Endodermal cell (in vitro differentiated cells): ENCODE data around the gene SRRD. TPM values are rescaled to one million over a fixed set of nuclear protein-coding genes. Genes with fewer than 3 reads are reported as not detected.

Experiments used
- DNase-seq: peaks from one replicate; pipeline ENCODE4 v3.0.0-alpha.2; 2017
- H3K27ac ChIP-seq: 2 replicates; pipeline ENCODE4 v1.5.1; 2013; ENCODE audit warnings: mild to moderate bottlenecking, low read depth, low read length, moderate library complexity
- H3K27me3 ChIP-seq: 2 replicates; pipeline ENCODE4 v1.6.1; 2013; ENCODE audit warnings: mild to moderate bottlenecking, low read length, moderate library complexity; ENCODE audit not compliant: insufficient read depth, control insufficient read depth, poor library complexity, severe bottlenecking
- H3K36me3 ChIP-seq: 2 replicates; pipeline ENCODE4 v1.7.0; 2013; ENCODE audit warnings: mild to moderate bottlenecking, low read length, moderate library complexity; ENCODE audit not compliant: control insufficient read depth, insufficient read depth
- H3K4me1 ChIP-seq: one replicate; pipeline ENCODE4 v1.7.0; 2013; ENCODE audit warnings: low read length; ENCODE audit not compliant: control insufficient read depth, insufficient read depth
- H3K4me3 ChIP-seq: 2 replicates; pipeline ENCODE4 v1.5.1; 2013; ENCODE audit warnings: mild to moderate bottlenecking, low read length, moderate library complexity
- H3K9ac ChIP-seq: 2 replicates; pipeline ENCODE4 v1.6.1; 2013; ENCODE audit warnings: mild to moderate bottlenecking, low read length, moderate library complexity; ENCODE audit not compliant: poor library complexity, severe bottlenecking; ENCODE audit errors: extremely low read depth
- H3K9me3 ChIP-seq: 2 replicates; pipeline ENCODE4 v1.6.1; 2013; ENCODE audit warnings: mild to moderate bottlenecking, low read length, moderate library complexity; ENCODE audit not compliant: control insufficient read depth
- H3K27ac Mint-ChIP-seq: 2 replicates; pipeline ENCODE4 v1.8.0; 2020; ENCODE audit warnings: mixed read lengths
- H3K27me3 Mint-ChIP-seq: 2 replicates; pipeline ENCODE4 v1.8.0; 2021; ENCODE audit warnings: mild to moderate bottlenecking, mixed read lengths; ENCODE audit not compliant: insufficient read depth
- H3K36me3 Mint-ChIP-seq: 2 replicates; pipeline ENCODE4 v1.8.0; 2020; ENCODE audit warnings: low read depth, mixed read lengths
- H3K4me1 Mint-ChIP-seq: 2 replicates; pipeline ENCODE4 v1.8.0; 2020; ENCODE audit warnings: mixed read lengths
- H3K4me3 Mint-ChIP-seq: 2 replicates; pipeline ENCODE4 v1.8.0; 2020; ENCODE audit warnings: mild to moderate bottlenecking, moderate library complexity, mixed read lengths
- H3K9me3 Mint-ChIP-seq: 2 replicates; pipeline ENCODE4 v1.8.0; 2020; ENCODE audit warnings: mild to moderate bottlenecking, mixed read lengths
- WGBS, 2 experiments: methylation state at CpG; one replicate each; pipeline versions ENCODE4 v1.1.5 to v1.1.7; 2013; ENCODE audit warnings: missing lambda C conversion rate in 2 of 2, mixed read lengths in 1 of 2; ENCODE audit not compliant: insufficient coverage in 1 of 2, insufficient read length in 1 of 2; 5-methylcytosine and 5-hydroxymethylcytosine counted together
- total RNA-seq, 2 donors: library from RNA; stranded (reverse); fragmentation: NEBNext Ultra II Directional in 1 of 2; extraction: Animal tissue kit (Norgen Biotek cat#: 25700) in 1 of 2; gene quantifications; 2 replicates in 1 of 2; 3 replicates in 1 of 2; pipeline ENCODE4 v1.2.1, GENCODE V29; 2021
- TF ChIP-seq, protein P1 (sequence below): fragments of 200-600 bp; sonication (generic); conservative IDR thresholded peaks from 2 replicates; pipeline ENCODE4 v1.5.0; 2021; ENCODE audit warnings: antibody characterized with exemption, mild to moderate bottlenecking

SRRD gene
- total RNA-seq, 2 donors from 2014 or later: 27.4 to 30.0 TPM

DNA sequence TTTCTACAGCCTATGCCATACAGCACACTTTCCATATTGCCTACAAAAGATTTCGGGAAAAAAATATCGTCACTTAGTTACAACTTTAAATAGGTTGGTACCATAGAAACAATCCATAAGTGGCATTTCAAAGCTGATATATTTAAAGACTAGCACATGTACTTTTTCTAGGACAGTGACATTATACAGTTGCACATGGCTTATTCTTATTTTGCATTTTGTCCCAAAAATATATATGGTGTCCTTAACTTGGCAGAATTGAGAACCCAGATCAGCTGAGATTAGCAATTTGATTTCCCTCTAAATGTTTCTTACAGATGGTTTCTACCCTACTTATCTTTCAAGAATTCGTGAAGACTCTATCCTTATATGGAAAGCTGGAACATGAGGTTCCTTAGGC is 32.3 kb downstream of the SRRD start:
- no peak overlapping the region for H3K4me3 ChIP-seq
- no peak for DNase-seq
- H3K27me3 ChIP-seq: no peaks in the 10 kb centered on the region
- H3K4me3 Mint-ChIP-seq: no peak overlapping the region
- H3K4me1 Mint-ChIP-seq: peaks cover 20% of the 10 kb centered on the region
- WGBS, 2 experiments: 90 to 97% methylated on average over 3 of the region's 3 CpGs
- no peaks in the 10 kb centered on the region for H3K9me3 ChIP-seq
- H3K4me1 ChIP-seq: no peaks in the 10 kb centered on the region
- no peak overlapping the region for H3K27ac Mint-ChIP-seq
- no peak overlapping the region for H3K27ac ChIP-seq
- H3K9me3 Mint-ChIP-seq: no peaks in the 10 kb centered on the region
- H3K27me3 Mint-ChIP-seq: no peaks in the 10 kb centered on the region
- no peaks in the 10 kb centered on the region for H3K36me3 Mint-ChIP-seq
- no peak overlapping the region for H3K9ac ChIP-seq
- no peaks in the 10 kb centered on the region for H3K36me3 ChIP-seq
- TF ChIP-seq, protein P1, sequence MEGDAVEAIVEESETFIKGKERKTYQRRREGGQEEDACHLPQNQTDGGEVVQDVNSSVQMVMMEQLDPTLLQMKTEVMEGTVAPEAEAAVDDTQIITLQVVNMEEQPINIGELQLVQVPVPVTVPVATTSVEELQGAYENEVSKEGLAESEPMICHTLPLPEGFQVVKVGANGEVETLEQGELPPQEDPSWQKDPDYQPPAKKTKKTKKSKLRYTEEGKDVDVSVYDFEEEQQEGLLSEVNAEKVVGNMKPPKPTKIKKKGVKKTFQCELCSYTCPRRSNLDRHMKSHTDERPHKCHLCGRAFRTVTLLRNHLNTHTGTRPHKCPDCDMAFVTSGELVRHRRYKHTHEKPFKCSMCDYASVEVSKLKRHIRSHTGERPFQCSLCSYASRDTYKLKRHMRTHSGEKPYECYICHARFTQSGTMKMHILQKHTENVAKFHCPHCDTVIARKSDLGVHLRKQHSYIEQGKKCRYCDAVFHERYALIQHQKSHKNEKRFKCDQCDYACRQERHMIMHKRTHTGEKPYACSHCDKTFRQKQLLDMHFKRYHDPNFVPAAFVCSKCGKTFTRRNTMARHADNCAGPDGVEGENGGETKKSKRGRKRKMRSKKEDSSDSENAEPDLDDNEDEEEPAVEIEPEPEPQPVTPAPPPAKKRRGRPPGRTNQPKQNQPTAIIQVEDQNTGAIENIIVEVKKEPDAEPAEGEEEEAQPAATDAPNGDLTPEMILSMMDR: no peak

DNA sequence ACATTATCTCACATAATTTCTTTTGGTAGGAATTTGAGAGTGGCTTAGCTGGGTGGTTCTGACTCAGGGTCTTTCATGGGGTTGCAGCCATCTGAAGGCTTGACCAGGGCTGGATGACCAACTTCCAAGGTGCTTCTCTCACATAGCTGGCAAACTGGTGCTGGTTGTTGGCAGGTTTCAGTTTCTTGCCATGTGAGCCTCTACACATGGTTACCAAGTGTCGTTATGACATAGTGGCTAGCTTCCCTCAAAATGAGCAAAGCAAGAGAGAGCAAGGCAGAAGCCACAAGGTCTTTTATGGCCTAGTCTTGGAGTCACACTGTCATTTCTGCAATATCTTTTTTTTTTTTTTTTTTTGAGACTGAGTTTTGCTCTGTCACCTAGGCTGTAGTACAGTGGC is 32.8 kb downstream of the SRRD start:
- no peak overlapping the region for H3K4me3 Mint-ChIP-seq
- no peaks in the 10 kb centered on the region for H3K36me3 Mint-ChIP-seq
- no peaks in the 10 kb centered on the region for H3K27me3 Mint-ChIP-seq
- Histone ChIP-seq H3K27me3 (no peaks in the 10 kb centered on the region), H3K9ac (no peak overlapping the region), H3K36me3 (no peaks in the 10 kb centered on the region), H3K4me3 (no peak overlapping the region), H3K9me3 (no peaks in the 10 kb centered on the region), H3K27ac (no peak overlapping the region), H3K4me1 (no peaks in the 10 kb centered on the region)
- peaks cover 14% of the 10 kb centered on the region for H3K4me1 Mint-ChIP-seq
- H3K9me3 Mint-ChIP-seq: no peaks in the 10 kb centered on the region
- no peak overlapping the region for H3K27ac Mint-ChIP-seq
- TF ChIP-seq, protein P1: no peak
- no peak for DNase-seq
- 85 to 100% methylated on average over 1 of the region's 1 CpG for WGBS, 2 experiments

DNA sequence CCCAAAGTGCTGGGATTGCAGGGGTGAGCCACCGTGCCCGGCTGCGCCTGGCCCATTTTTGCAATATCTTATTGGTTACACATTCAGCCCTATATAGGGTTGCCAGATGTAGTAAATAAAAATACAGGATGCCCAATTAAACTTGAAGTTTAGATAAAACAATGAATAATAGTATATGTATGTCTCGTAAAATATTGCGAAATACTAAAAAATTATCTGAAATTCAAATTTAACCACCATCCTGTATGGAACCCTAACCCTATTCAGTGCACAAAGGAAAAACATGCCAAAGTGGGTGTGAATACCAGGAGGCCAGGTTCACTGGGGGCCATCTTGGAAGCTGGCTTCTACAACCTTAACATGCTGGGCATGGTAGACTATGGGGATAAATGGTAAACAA is 33.8 kb downstream of the SRRD start:
- no peaks in the 10 kb centered on the region for H3K36me3 ChIP-seq
- H3K9me3 Mint-ChIP-seq: no peaks in the 10 kb centered on the region
- peaks cover 10% of the 10 kb centered on the region for H3K4me1 Mint-ChIP-seq
- no peaks in the 10 kb centered on the region for H3K4me1 ChIP-seq
- no peak for DNase-seq
- no peak overlapping the region for H3K4me3 Mint-ChIP-seq
- no peak overlapping the region for H3K27ac ChIP-seq
- 95% methylated on average over 4 of the region's 5 CpGs; no CpG with 5 or more reads in 1 of the 2 experiments for WGBS, 2 experiments
- TF ChIP-seq, protein P1: no peak
- H3K27me3 ChIP-seq: no peaks in the 10 kb centered on the region
- no peak overlapping the region for H3K4me3 ChIP-seq
- H3K27ac Mint-ChIP-seq: no peak overlapping the region
- no peaks in the 10 kb centered on the region for H3K9me3 ChIP-seq
- no peaks in the 10 kb centered on the region for H3K27me3 Mint-ChIP-seq
- no peak overlapping the region for H3K9ac ChIP-seq
- no peaks in the 10 kb centered on the region for H3K36me3 Mint-ChIP-seq
